HFFc6 (cell line): Measurements from ENCODE around the gene HOXA3. TPM values are rescaled to one million over a fixed set of nuclear protein-coding genes. Genes with fewer than 3 reads are reported as not detected.

ENCODE experiments used
- DNase-seq: peaks from one replicate; pipeline ENCODE4 v3.0.0-alpha.2; 2018
- H3K27ac Mint-ChIP-seq: 2 replicates; pipeline ENCODE4 v1.8.0; 2020; ENCODE audit warnings: mild to moderate bottlenecking, mixed read lengths
- H3K27me3 Mint-ChIP-seq: 2 replicates; pipeline ENCODE4 v1.8.0; 2021; ENCODE audit warnings: mild to moderate bottlenecking, moderate library complexity, mixed read lengths; ENCODE audit not compliant: insufficient read depth
- H3K36me3 Mint-ChIP-seq: 2 replicates; pipeline ENCODE4 v1.8.0; 2021; ENCODE audit warnings: low read depth, mixed read lengths
- H3K4me1 Mint-ChIP-seq: 2 replicates; pipeline ENCODE4 v1.8.0; 2020; ENCODE audit warnings: low read depth, mixed read lengths
- H3K4me3 Mint-ChIP-seq: 2 replicates; pipeline ENCODE4 v1.8.0; 2020; ENCODE audit warnings: mild to moderate bottlenecking, moderate library complexity, mixed read lengths
- H3K9me3 Mint-ChIP-seq: 2 replicates; pipeline ENCODE4 v1.8.0; 2020; ENCODE audit warnings: mild to moderate bottlenecking, mixed read lengths
- total RNA-seq, 6 experiments: library from RNA; stranded (reverse); fragmentation: NEBNext Ultra II Directional; extraction: Animal tissue kit (Norgen Biotek cat#: 25700); gene quantifications; 2 replicates in 1 of 6; 3 replicates in 5 of 6; pipeline ENCODE4 v1.2.3, GENCODE V29; 2021
- TF ChIP-seq, protein P1 (sequence below): fragments of 200-600 bp; sonication (generic); IDR thresholded peaks from 2 replicates; pipeline ENCODE4 v1.5.0; 2021; ENCODE audit warnings: antibody characterized with exemption, mild to moderate bottlenecking

Gene HOXA3
- total RNA-seq, 6 experiments from 2014 or later, result 0.33 to 1.9 (median 1.1) TPM

DNA sequence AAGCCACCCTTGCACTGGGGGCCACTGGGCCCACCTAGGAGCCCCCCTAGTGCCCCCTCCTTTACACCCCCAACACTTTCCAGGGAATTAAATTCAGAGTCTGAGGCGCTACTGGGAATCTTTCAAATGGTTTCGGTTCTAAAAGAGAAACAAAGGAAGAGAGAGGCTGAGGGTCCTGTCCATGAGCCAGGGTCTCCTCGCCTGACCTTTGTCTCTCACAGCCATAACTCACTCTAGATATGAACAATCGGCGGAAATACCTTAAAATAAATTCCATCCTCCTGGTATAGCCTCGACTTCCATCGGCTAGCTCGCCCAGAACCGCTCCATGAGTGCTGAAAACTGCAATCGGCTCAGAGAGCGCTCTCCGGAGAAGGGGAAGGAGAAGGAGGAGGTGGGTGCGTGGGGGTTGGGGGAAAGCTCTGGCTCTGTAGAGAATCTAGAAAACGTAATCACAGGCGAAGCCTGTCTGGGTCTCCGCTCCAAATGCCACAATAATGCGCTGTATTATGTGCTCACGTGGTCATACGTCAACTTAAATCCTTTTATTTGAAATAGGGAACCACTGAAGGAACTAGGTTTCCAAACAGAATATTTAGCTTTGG, 34.4 kb downstream of the HOXA3 start:
- H3K4me1 Mint-ChIP-seq, result peaks cover 15% of the 10 kb centered on the region
- no peak for DNase-seq
- TF ChIP-seq, protein P1, sequence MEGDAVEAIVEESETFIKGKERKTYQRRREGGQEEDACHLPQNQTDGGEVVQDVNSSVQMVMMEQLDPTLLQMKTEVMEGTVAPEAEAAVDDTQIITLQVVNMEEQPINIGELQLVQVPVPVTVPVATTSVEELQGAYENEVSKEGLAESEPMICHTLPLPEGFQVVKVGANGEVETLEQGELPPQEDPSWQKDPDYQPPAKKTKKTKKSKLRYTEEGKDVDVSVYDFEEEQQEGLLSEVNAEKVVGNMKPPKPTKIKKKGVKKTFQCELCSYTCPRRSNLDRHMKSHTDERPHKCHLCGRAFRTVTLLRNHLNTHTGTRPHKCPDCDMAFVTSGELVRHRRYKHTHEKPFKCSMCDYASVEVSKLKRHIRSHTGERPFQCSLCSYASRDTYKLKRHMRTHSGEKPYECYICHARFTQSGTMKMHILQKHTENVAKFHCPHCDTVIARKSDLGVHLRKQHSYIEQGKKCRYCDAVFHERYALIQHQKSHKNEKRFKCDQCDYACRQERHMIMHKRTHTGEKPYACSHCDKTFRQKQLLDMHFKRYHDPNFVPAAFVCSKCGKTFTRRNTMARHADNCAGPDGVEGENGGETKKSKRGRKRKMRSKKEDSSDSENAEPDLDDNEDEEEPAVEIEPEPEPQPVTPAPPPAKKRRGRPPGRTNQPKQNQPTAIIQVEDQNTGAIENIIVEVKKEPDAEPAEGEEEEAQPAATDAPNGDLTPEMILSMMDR, result no peak
- no peak overlapping the region for H3K4me3 Mint-ChIP-seq
- H3K27ac Mint-ChIP-seq, result no peak overlapping the region
- H3K36me3 Mint-ChIP-seq, result no peaks in the 10 kb centered on the region; the same call in 1 of the 2 replicates
- H3K27me3 Mint-ChIP-seq, result peaks cover 25% of the 10 kb centered on the region
- no peaks in the 10 kb centered on the region for H3K9me3 Mint-ChIP-seq

DNA sequence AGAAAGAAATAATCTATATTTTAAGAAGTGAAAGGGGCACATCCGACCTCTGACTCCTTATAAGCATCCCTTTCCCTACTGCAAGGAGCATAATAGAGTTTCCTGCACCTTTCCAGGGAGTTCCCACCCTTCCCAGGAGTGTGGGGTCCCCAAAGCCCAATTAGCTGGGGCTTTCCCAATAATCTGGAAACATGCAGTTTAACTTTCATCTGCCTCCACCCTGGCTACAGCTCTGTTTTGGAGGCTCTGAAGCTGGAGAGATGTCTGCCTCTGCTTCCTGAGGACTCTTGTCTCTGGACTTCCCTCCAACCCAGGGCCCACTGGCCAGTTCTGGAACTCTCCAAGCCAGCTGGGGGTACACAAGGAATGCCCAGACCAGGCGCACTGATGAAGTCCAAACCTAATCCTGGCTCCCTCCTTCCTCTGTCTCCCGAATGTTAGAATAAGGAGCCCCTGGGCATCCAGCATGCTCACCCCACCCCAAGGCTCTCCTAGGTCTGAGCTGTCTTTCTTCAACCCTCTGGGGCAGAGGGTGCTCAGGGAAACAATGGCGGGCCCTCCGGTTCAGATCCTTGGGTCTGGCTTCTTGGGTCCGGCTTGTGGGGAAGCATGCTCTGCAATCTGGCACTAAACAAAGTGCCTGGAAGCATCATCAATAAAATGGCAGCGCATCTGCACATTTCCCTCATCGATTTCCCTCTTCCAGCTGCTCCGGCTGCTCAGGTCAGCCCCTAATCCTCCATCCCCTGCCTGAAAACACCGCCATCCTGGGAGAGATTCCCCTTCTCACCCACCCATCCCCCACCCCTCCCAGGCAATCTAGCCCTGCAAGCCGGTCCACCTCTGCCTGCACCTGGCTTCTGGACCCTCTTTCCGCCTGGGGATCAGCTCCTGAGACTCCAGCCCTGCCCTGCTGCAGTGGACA, 35.2 kb downstream of the HOXA3 start:
- DNase-seq, result no peak
- TF ChIP-seq, protein P1, result no peak
- Mint-ChIP-seq H3K4me1 (peaks cover 15% of the 10 kb centered on the region), H3K27ac (no peak overlapping the region), H3K4me3 (no peak overlapping the region), H3K36me3 (no peaks in the 10 kb centered on the region; the same call in 1 of the 2 replicates), H3K27me3 (peaks cover 22% of the 10 kb centered on the region), H3K9me3 (no peaks in the 10 kb centered on the region)

DNA sequence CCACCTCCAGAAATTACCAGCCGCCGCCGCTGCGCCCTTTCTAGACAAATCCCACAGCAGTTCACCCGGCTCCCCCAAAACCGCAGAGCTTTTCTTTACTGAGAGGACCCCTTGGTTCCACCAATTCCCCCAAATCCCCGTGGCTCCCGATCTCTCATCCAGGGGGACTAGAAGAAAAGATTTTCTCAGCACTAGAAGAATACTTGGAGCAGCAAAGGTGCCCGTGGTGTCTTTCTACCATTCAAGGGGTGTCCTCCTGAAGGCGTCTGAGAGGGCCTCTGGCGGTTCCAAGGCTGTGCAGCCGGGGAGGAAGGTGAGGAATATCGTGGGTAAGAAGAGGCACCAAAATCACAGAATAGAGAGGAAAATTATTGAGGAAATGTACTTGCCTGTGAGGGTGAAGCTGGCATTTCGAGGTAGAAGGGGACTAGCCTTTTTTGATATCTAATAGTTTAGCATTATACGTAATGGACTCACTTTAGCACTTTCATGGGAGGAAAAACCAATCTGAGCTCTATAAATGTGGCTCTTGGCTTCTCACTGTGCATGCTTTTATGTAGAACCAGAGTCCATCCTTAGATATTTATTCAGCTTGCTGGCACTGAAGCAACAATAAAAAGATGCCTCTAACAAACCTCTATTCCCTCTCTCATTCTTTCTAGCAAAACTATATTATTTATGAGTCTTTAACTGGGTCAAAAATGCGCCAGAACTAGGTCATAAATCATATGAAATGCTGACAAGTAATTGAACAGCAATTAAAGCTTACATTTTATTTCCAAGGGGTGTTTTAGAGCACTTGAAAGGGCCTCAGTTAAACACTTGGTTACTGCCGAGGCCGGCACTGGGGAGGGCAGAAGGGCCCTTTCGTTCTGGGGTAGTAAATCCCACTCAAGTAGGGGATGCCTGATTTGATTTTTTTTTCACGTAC, 36.1 kb downstream of the HOXA3 start:
- Mint-ChIP-seq H3K27me3 (peaks cover 22% of the 10 kb centered on the region), H3K4me3 (no peak overlapping the region), H3K27ac (no peak overlapping the region)

DNA sequence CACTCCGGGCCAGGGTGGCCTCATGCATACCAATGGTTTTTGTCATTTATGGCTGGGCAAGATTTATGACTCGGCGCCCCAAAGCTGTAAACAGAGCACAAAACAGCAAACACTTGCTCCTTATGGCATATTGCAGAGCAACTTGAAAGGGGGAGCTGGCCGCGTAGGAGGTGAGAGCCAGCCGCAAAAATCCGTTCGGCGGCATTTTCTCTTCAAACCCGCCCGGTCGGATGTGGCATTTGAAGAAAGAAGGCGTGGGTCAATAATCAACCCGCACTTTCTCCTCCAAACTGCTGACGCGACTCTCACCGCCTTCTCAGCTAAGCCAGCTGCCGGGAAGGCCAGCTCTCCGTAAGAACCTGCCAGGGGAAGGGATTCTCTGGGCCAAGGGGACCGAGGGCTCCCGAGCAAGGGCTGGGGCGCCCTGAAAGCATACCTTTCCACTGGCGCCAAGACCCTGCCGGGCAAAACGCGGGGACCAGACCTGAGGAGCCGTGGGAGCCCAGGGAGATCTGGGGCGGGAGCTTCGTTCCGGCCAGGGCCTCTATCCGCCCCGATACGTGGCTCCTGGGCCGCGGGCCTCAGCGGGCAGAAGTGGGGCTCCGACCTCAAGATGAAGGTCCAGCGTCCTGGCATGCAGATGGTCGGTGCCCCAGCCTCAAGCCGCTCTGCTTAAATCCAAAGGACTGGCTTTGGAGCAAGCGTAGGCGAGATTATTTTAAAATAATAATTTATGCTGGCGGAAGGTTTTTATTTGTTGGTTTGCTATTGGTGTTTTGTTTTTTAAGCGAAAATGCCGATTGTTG, 37.0 kb downstream of the HOXA3 start:
- no peaks in the 10 kb centered on the region for H3K9me3 Mint-ChIP-seq
- TF ChIP-seq, protein P1, result no peak
- H3K4me3 Mint-ChIP-seq, result peak overlapping the region; percentile 64
- H3K36me3 Mint-ChIP-seq, result no peaks in the 10 kb centered on the region; the same call in 1 of the 2 replicates
- H3K4me1 Mint-ChIP-seq, result peaks cover 31% of the 10 kb centered on the region
- H3K27ac Mint-ChIP-seq, result peak overlapping the region; percentile 42; the same call in 1 of the 2 replicates
- peak; percentile 67 for DNase-seq
- H3K27me3 Mint-ChIP-seq, result peaks cover 22% of the 10 kb centered on the region

More for the DNA sequence above, 36.1 kb downstream of the HOXA3 start:
- DNase-seq, result no peak
- Mint-ChIP-seq H3K36me3 (no peaks in the 10 kb centered on the region; the same call in 1 of the 2 replicates), H3K4me1 (peaks cover 23% of the 10 kb centered on the region), H3K9me3 (no peaks in the 10 kb centered on the region)
- TF ChIP-seq, protein P1, result no peak
